WTC11 (cell line): Measurements from ENCODE around the gene AJAP1. TPM values are rescaled to one million over a fixed set of nuclear protein-coding genes. Genes with fewer than 3 reads are reported as not detected.

ENCODE experiments used
- ATAC-seq: fragments of 200-7000 bp; cut with Tn5 transposase; 2 replicates; pipeline ENCODE4 v1.10.0; 2021; ENCODE audit warnings: mild to moderate bottlenecking, moderate library complexity
- CTCF ChIA-PET: fragments of 300-600 bp; sonication (Branson Sonifier 250); formaldehyde crosslinking; loops from one replicate; lab custom pipeline; 2021; ENCODE audit warnings: antibody characterized with exemption; lab: Charles Lee
- POLR2A ChIA-PET: fragments of 350-600 bp; sonication (Branson Sonifier 250); formaldehyde crosslinking; loops from one replicate; lab custom pipeline; 2021; ENCODE audit warnings: antibody characterized with exemption; lab: Charles Lee
- DNase-seq: peaks from one replicate; pipeline ENCODE4 v3.0.0; 2021; ENCODE audit warnings: low spot score
- H3K27ac Mint-ChIP-seq: 2 replicates; pipeline ENCODE4 v1.8.0; 2021; ENCODE audit warnings: mixed read lengths
- H3K27me3 Mint-ChIP-seq: 2 replicates; pipeline ENCODE4 v1.8.0; 2021; ENCODE audit warnings: low read depth, mild to moderate bottlenecking, moderate library complexity, mixed read lengths
- H3K36me3 Mint-ChIP-seq: 2 replicates; pipeline ENCODE4 v1.8.0; 2021; ENCODE audit warnings: mixed read lengths
- H3K4me1 Mint-ChIP-seq: 2 replicates; pipeline ENCODE4 v1.8.0; 2022; ENCODE audit warnings: mixed read lengths
- H3K4me3 Mint-ChIP-seq: 2 replicates; pipeline ENCODE4 v1.8.0; 2021; ENCODE audit warnings: mild to moderate bottlenecking, moderate library complexity, mixed read lengths
- H3K9me3 Mint-ChIP-seq: 2 replicates; pipeline ENCODE4 v1.8.0; 2021; ENCODE audit warnings: mixed read lengths
- AR ChIP-seq: fragments of 250-450 bp; sonication (Bioruptor Pico); IDR thresholded peaks from 2 replicates; pipeline ENCODE4 v1.9.0; 2021; ENCODE audit warnings: mild to moderate bottlenecking
- ATF1 ChIP-seq: sonication (generic); formaldehyde crosslinking; IDR thresholded peaks from 2 replicates; pipeline ENCODE4 v1.8.1; 2023; ENCODE audit warnings: mild to moderate bottlenecking, moderate library complexity, missing genetic modification reagents
- CBFB ChIP-seq: sonication (generic); formaldehyde crosslinking; IDR thresholded peaks from 2 replicates; pipeline ENCODE4 v1.8.1; 2022; ENCODE audit warnings: mild to moderate bottlenecking, low read depth, missing genetic modification reagents
- CTCF ChIP-seq: fragments of 200-600 bp; IDR thresholded peaks from 2 replicates; pipeline ENCODE4 v1.8.0; 2022; ENCODE audit warnings: antibody characterized with exemption
- E2F1 ChIP-seq: sonication (generic); formaldehyde crosslinking; IDR thresholded peaks from 2 replicates; pipeline ENCODE4 v1.8.0; 2022; ENCODE audit warnings: mild to moderate bottlenecking, missing genetic modification reagents
- ETV6 ChIP-seq: sonication (generic); formaldehyde crosslinking; IDR thresholded peaks from 2 replicates; pipeline ENCODE4 v1.8.1; 2022; ENCODE audit warnings: mild to moderate bottlenecking, missing genetic modification reagents
- FOXK1 ChIP-seq: sonication (generic); formaldehyde crosslinking; IDR thresholded peaks from 2 replicates; pipeline ENCODE4 v1.8.0; 2022; ENCODE audit warnings: mild to moderate bottlenecking, moderate library complexity, missing genetic modification reagents
- MYBL2 ChIP-seq: sonication (generic); formaldehyde crosslinking; IDR thresholded peaks from 2 replicates; pipeline ENCODE4 v1.8.1; 2023; ENCODE audit warnings: mild to moderate bottlenecking, moderate library complexity, missing genetic modification reagents
- NR3C1 ChIP-seq: sonication (generic); formaldehyde crosslinking; conservative IDR thresholded peaks from 2 replicates; pipeline ENCODE4 v1.8.1; 2023; ENCODE audit warnings: low read depth, mild to moderate bottlenecking, missing genetic modification reagents
- PRDM15 ChIP-seq: sonication (generic); formaldehyde crosslinking; IDR thresholded peaks from 2 replicates; pipeline ENCODE4 v1.8.0; 2022; ENCODE audit warnings: missing genetic modification reagents
- SOX15 ChIP-seq: fragments of 250-450 bp; sonication (Bioruptor Pico); IDR thresholded peaks from 2 replicates; pipeline ENCODE4 v1.9.0; 2021; ENCODE audit warnings: mild to moderate bottlenecking
- ZBTB43 ChIP-seq: sonication (generic); formaldehyde crosslinking; IDR thresholded peaks from 2 replicates; pipeline ENCODE4 v1.8.1; 2023; ENCODE audit warnings: mild to moderate bottlenecking, missing genetic modification reagents
- ZNF425 ChIP-seq: fragments of 250-450 bp; sonication (Bioruptor Pico); conservative IDR thresholded peaks from 2 replicates; pipeline ENCODE4 v1.9.0; 2021; ENCODE audit warnings: mild to moderate bottlenecking
- ZNF512 ChIP-seq: sonication (generic); formaldehyde crosslinking; IDR thresholded peaks from 2 replicates; pipeline ENCODE4 v1.8.1; 2022; ENCODE audit warnings: missing genetic modification reagents, borderline replicate concordance
- total RNA-seq: library from RNA; stranded (reverse); gene quantifications from 3 replicates; pipeline ENCODE4 v1.2.3, GENCODE V29; 2021

AJAP1 gene
- total RNA-seq, 1 experiment from 2014 or later = 2.1 TPM

- TF ChIP-seq ETV6 (CRISPR knock-in tag) (no peak), MYBL2 (CRISPR knock-in tag) (no peak), NR3C1 (no peak), ZNF425 (CRISPR knock-in tag) (no peak), E2F1 (CRISPR knock-in tag) (no peak), SOX15 (no peak)
Observed at GRCh38 chr1:4787551-4787950, 133.1 kb downstream of the AJAP1 start (continued).

- ATAC-seq (no peak), DNase-seq (no peak)
- CTCF ChIA-PET = no interaction called here
Observed at GRCh38 chr1:4792565-4792964, 138.2 kb downstream of the AJAP1 start.

GRCh38 chr1:4794020-4794780 is 139.8 kb downstream of the AJAP1 start:
- ChIA-PET POLR2A (no interaction called here), CTCF (no interaction called here)
- ATAC-seq (no peak), DNase-seq (no peak)
- H3K27me3 Mint-ChIP-seq = peaks cover 7% of the 10 kb centered on the region
- H3K9me3 Mint-ChIP-seq = peaks cover 80% of the 10 kb centered on the region
- no peak overlapping the region for H3K4me3 Mint-ChIP-seq
- peaks cover 67% of the 10 kb centered on the region for H3K36me3 Mint-ChIP-seq
- no peak overlapping the region for H3K27ac Mint-ChIP-seq
- H3K4me1 Mint-ChIP-seq = no peaks in the 10 kb centered on the region
- TF ChIP-seq PRDM15 (CRISPR knock-in tag) (no peak), ATF1 (CRISPR knock-in tag) (no peak), AR (CRISPR knock-in tag) (no peak), CBFB (CRISPR knock-in tag) (no peak), ZBTB43 (CRISPR knock-in tag) (no peak), ZNF512 (no peak), CTCF (no peak)

More at GRCh38 chr1:4792565-4792964, 138.2 kb downstream of the AJAP1 start:
- Mint-ChIP-seq H3K27ac (no peak overlapping the region), H3K4me1 (no peaks in the 10 kb centered on the region)
- POLR2A ChIA-PET = no interaction called here
- TF ChIP-seq FOXK1 (CRISPR knock-in tag) = no peak
- TF ChIP-seq, all 79 proteins: peak for 0
- H3K27me3 Mint-ChIP-seq = peaks cover 4% of the 10 kb centered on the region; the same call in 1 of the 2 replicates
- peaks cover 80% of the 10 kb centered on the region for H3K9me3 Mint-ChIP-seq
- H3K36me3 Mint-ChIP-seq = peaks cover 70% of the 10 kb centered on the region
- no peak overlapping the region for H3K4me3 Mint-ChIP-seq
